ENCODE measurements around the gene RADIL. TPM values are rescaled to one million over a fixed set of nuclear protein-coding genes. Genes with fewer than 3 reads are reported as not detected.

The RADIL gene
- total and polyA plus RNA-seq, 9 of the 15 experiments (the other 6 are each of a cell fraction or from before 2014, with no cell fraction given) = 0.06 to 8.1 (median 1.9) TPM; not detected in 1

GRCh38 chr7:4906682-4907081, 23.2 kb upstream of the RADIL start (continued):
- peak in 1 of 2 experiments; percentile 80; a peak in 2 of 4 replicates for TF ChIP-seq ZMIZ1 (IDR thresholded peaks at IDR 0.05; ENCODE audit: low read depth in 2 of 2, low read length in 2 of 2)
- TF ChIP-seq SAFB2 (IDR thresholded peaks at IDR 0.05; ENCODE audit: borderline replicate concordance, low read depth, low read length, severe bottlenecking) = no peak
- TF ChIP-seq MGA (IDR thresholded peaks at IDR 0.05) = no peak
- peak; percentile 81 for TF ChIP-seq JUND (IDR thresholded peaks at IDR 0.05; ENCODE audit: borderline replicate concordance, low read depth, low read length)
- TF ChIP-seq JUND (tag; IDR thresholded peaks at IDR 0.05; ENCODE audit: borderline replicate concordance, low read depth, low read length) = peak; percentile 75; the same call in 2 of the 3 replicates
- TF ChIP-seq XRCC5 (IDR thresholded peaks at IDR 0.05; ENCODE audit: low read depth, low read length) = no peak
- no peak for TF ChIP-seq ZBTB7A (IDR thresholded peaks at IDR 0.05; ENCODE audit: borderline replicate concordance, control insufficient read depth, low read depth, low read length)
- TF ChIP-seq SAFB (IDR thresholded peaks at IDR 0.05; ENCODE audit: borderline replicate concordance, low read depth, low read length) = no peak
- no peak for TF ChIP-seq NRF1 (conservative IDR thresholded peaks at IDR 0.05 in 1 of 2, IDR thresholded peaks at IDR 0.05 in 1 of 2)
- TF ChIP-seq ZNF311 (CRISPR knock-in tag; IDR thresholded peaks at IDR 0.05) = no peak
- TF ChIP-seq ATF7 (IDR thresholded peaks at IDR 0.05) = peak; percentile 89
- no peak for TF ChIP-seq ZNF444 (CRISPR knock-in tag; IDR thresholded peaks at IDR 0.05)
